ENCODE results near the gene MLLT3.

GRCh38 chr9:20610591-20610990 is 11.7 kb downstream of the MLLT3 start:
- TF ChIP-seq ZFP3 (CRISPR knock-in tag; IDR thresholded peaks at IDR 0.05) (no peak), ARNTL (CRISPR knock-in tag; IDR thresholded peaks at IDR 0.05; ENCODE audit: borderline replicate concordance, low read depth) (no peak), CREB5 (CRISPR knock-in tag; IDR thresholded peaks at IDR 0.05; ENCODE audit: low read depth) (no peak)

All from SK-N-SH treated with all-trans-retinoic acid at 6 μM for 48 hours (cell line).